Measurements from ENCODE around the gene NT5DC4. TPM values are rescaled to one million over a fixed set of nuclear protein-coding genes. Genes with fewer than 3 reads are reported as not detected.

The NT5DC4 gene
- total and polyA plus RNA-seq, 2 of the 8 experiments (the other 6 are each of a cell fraction or from before 2014, with no cell fraction given), result not detected

DNA sequence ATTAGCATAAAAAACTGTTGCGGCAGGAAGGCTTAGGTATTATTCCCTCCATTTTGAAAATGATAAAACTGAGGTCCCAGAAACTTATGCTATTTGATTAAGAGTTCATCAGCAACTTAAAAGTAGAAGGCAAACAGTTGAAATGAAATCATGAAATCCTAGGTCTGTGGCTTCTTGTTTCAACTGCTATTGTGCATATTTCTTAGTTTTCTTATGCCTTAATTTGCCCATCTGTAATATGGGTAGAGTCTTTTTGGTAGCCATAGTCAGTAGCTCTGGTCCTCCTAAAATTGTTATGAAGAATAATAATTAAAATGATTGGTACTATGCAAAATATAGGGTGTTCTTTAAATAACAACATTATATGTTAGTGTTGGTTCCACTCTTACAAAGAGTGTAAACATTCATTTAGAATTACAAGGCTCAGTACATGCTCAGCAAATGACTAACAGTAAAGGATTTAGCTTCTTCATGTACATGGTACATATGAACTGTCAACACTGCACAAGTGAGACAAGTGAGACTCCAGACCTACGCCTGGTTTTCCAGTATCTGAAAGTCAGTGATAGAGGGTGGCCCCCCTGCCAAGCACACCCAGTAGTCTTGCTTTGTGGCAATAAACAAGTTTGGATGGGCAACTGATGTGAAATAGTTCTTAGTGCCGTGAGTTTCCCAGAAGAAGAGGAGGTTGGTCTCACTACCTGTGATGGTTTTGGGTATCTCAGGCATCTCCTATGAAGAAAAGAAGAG is 53.9 kb downstream of the NT5DC4 start (continued):
- TF ChIP-seq, protein P1, sequence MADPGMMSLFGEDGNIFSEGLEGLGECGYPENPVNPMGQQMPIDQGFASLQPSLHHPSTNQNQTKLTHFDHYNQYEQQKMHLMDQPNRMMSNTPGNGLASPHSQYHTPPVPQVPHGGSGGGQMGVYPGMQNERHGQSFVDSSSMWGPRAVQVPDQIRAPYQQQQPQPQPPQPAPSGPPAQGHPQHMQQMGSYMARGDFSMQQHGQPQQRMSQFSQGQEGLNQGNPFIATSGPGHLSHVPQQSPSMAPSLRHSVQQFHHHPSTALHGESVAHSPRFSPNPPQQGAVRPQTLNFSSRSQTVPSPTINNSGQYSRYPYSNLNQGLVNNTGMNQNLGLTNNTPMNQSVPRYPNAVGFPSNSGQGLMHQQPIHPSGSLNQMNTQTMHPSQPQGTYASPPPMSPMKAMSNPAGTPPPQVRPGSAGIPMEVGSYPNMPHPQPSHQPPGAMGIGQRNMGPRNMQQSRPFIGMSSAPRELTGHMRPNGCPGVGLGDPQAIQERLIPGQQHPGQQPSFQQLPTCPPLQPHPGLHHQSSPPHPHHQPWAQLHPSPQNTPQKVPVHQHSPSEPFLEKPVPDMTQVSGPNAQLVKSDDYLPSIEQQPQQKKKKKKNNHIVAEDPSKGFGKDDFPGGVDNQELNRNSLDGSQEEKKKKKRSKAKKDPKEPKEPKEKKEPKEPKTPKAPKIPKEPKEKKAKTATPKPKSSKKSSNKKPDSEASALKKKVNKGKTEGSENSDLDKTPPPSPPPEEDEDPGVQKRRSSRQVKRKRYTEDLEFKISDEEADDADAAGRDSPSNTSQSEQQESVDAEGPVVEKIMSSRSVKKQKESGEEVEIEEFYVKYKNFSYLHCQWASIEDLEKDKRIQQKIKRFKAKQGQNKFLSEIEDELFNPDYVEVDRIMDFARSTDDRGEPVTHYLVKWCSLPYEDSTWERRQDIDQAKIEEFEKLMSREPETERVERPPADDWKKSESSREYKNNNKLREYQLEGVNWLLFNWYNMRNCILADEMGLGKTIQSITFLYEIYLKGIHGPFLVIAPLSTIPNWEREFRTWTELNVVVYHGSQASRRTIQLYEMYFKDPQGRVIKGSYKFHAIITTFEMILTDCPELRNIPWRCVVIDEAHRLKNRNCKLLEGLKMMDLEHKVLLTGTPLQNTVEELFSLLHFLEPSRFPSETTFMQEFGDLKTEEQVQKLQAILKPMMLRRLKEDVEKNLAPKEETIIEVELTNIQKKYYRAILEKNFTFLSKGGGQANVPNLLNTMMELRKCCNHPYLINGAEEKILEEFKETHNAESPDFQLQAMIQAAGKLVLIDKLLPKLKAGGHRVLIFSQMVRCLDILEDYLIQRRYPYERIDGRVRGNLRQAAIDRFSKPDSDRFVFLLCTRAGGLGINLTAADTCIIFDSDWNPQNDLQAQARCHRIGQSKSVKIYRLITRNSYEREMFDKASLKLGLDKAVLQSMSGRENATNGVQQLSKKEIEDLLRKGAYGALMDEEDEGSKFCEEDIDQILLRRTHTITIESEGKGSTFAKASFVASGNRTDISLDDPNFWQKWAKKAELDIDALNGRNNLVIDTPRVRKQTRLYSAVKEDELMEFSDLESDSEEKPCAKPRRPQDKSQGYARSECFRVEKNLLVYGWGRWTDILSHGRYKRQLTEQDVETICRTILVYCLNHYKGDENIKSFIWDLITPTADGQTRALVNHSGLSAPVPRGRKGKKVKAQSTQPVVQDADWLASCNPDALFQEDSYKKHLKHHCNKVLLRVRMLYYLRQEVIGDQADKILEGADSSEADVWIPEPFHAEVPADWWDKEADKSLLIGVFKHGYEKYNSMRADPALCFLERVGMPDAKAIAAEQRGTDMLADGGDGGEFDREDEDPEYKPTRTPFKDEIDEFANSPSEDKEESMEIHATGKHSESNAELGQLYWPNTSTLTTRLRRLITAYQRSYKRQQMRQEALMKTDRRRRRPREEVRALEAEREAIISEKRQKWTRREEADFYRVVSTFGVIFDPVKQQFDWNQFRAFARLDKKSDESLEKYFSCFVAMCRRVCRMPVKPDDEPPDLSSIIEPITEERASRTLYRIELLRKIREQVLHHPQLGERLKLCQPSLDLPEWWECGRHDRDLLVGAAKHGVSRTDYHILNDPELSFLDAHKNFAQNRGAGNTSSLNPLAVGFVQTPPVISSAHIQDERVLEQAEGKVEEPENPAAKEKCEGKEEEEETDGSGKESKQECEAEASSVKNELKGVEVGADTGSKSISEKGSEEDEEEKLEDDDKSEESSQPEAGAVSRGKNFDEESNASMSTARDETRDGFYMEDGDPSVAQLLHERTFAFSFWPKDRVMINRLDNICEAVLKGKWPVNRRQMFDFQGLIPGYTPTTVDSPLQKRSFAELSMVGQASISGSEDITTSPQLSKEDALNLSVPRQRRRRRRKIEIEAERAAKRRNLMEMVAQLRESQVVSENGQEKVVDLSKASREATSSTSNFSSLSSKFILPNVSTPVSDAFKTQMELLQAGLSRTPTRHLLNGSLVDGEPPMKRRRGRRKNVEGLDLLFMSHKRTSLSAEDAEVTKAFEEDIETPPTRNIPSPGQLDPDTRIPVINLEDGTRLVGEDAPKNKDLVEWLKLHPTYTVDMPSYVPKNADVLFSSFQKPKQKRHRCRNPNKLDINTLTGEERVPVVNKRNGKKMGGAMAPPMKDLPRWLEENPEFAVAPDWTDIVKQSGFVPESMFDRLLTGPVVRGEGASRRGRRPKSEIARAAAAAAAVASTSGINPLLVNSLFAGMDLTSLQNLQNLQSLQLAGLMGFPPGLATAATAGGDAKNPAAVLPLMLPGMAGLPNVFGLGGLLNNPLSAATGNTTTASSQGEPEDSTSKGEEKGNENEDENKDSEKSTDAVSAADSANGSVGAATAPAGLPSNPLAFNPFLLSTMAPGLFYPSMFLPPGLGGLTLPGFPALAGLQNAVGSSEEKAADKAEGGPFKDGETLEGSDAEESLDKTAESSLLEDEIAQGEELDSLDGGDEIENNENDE (IDR thresholded peaks at IDR 0.05; ENCODE audit: insufficient replicate concordance, low read length), result no peak
- no peak for TF ChIP-seq CEBPB (IDR thresholded peaks at IDR 0.05; ENCODE audit: low read depth, low read length)
- TF ChIP-seq RAD21 (IDR thresholded peaks at IDR 0.05 in 1 of 2, conservative IDR thresholded peaks at IDR 0.05 in 1 of 2; ENCODE audit: low read depth in 2 of 2, low read length in 2 of 2), result no peak
- TF ChIP-seq RBBP5 (IDR thresholded peaks at IDR 0.05; ENCODE audit: borderline replicate concordance, low read depth, low read length), result no peak

Measured in H1 (cell line).